Measurements from ENCODE around the gene HIPK2.

HIPK2 gene

DNA sequence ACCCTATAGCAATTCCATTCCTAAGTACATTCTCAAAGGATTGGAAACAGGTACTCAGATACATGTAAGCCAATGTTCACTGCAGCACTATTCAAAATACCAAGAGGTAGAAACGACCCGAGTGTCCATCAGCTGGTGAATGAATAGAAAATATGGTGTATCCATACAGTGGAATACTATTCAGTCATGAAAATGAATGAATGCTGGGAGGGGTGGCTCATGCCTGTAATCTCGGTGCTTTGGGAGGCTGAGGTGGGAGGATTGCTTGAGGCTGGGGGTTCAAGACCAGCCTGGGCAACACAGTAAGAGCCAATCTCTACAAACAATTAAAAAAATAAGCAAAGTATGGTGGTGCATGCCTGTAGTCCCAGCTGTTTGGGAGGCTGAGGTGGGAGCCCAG lies 191.5 kb downstream of the HIPK2 start:
- DNase-seq (ENCODE audit: low read depth): no peak

- DNase-seq (ENCODE audit: low read depth): no peak
These were observed 192.8 kb downstream of the HIPK2 start for GRCh38 chr7:139585042-139585441.

DNA sequence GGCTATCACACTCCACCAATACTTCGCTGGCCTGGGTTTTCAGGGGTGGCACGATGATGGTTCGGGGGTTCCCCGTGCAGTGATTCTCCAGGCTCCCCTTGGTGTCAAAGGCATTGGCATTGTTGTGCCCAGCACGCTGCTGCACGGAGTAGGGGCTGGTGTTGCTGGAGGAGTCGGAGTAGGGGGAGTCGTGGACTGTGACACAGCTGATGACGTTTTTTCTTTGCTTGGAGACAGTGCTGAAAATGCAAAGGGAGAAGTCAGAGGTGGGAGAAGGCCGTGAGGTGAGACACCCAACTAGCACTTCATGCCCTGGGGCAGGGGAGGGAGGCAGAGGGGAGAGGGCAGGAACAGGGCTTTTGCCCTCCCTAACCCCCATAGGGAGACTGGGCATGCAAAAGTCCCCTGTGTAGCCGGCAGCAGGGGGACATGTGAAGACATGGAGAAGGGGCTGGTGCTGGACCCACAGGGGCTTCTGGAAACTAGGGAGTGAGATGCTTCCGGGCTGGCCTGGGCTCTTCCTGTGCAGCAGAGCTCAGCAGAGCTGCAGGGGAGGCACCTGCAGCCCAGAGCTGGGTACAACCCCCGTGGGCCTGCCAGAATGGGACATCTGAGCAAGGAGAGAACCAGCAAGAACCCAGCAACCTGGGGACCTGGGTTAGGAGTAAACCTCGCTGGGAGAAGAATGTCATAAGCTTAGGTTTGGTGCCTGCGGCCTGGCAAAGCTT lies 193.8 kb downstream of the HIPK2 start:
- DNase-seq (ENCODE audit: low read depth): no peak

GRCh38 chr7:139582671-139583155 lies 195.1 kb downstream of the HIPK2 start:
- DNase-seq (ENCODE audit: low read depth): no peak

DNA sequence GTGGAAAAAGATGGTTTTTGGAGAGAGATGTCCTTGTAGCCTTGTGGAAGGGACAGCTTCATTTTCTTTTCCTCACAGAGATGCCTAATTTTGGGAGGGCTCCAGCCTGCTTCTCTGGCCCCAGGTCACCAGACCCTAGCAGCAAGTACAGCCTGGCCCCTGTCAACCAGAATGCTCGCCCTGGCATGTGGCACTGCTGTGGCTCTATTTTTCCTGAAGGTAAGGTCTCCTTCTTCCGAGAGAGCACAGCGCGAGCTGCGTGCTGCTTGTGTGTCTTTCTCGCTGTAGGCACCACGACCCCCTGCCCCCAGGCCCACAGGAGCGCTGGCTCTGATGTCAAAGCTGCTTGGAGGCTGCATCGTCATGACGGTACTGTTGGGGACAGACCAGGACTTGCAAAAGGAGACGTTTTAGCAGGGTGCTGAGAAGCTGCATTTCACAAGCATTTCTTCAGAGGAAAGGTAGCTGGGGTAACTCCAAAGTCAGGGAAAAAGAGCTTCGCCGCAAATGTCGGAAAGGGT lies 195.6 kb downstream of the HIPK2 start:
- no peak for DNase-seq (ENCODE audit: low read depth)

DNA sequence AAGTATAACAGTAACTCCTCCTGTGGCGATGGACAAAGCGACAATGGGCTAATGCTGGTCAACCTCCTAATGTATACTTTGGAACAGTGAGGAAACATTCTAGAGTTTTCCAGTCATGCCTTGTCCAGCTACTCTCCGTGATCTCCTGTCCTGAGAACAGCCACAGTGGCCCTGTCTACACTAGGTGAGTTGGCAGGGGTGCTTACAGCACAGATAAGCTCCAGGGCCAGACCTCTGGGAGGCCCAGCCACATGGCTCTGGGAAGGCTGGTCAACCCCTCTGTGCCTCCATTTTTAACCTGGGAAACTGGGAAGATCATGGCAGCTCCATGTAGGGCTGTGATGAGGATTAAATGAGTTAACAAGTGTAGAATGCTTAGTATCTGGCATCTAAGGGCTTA lies 197.4 kb downstream of the HIPK2 start:
- no peak for DNase-seq (ENCODE audit: low read depth)

- no peak for DNase-seq (ENCODE audit: low read depth)
These were observed 201.4 kb downstream of the HIPK2 start for GRCh38 chr7:139576179-139576973.

DNA sequence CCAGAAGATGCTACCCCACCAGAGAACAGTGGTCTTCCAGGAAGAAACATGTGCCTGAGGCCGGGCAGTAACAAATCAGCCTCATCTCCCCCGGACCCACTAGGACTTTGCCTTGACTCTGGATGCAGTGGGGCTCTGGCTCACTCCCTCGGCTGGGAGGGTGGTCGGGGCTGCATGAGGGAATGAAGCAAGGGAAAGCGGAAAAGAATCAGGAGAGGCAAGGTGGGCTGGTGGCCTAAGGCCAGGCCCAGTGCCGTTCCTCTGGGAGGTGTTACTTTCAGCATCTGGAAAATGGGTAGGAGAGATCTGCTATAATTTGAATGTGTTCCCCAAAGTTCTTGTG lies 202.5 kb downstream of the HIPK2 start:
- DNase-seq (ENCODE audit: low read depth): no peak

DNA sequence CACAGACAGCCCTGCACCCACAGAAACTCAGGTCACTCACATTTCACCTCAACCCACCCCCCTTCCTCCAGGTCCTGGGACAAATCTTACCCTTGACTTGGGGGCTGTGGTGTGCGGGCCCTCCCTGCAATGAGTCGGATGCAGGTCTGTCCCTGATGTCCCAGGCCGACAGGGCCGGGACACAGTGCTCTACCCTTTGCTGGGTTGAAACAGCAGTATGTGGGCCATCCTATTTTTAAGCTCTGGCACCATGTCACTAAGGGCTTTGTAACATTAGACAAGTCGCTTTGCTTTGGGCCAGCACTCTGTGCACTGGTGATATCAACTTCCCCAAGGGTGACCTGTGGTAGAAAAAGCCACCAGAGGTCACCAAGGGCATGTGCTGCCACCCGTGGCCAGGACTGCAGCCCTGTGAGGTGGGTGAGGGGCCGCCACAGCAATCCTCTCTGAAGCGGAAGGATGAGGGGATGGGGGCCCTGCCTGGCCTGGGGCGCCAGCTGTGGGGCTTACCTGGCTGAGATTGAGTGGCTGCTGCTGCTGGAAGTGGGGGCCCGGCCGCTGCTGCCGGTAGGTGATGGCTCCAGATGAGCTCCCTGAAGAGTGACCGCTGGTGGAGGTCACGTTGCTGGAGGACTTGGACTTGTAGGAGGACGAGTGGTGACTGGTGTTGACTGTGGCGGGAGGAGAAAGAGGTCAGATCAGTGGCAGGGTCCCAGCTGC lies 203.0 kb downstream of the HIPK2 start:
- no peak for DNase-seq (ENCODE audit: low read depth)

GRCh38 chr7:139573871-139574270 lies 203.9 kb downstream of the HIPK2 start:
- no peak for DNase-seq (ENCODE audit: low read depth)

GRCh38 chr7:139572704-139573385 lies 205.0 kb downstream of the HIPK2 start:
- DNase-seq (ENCODE audit: low read depth): no peak

DNA sequence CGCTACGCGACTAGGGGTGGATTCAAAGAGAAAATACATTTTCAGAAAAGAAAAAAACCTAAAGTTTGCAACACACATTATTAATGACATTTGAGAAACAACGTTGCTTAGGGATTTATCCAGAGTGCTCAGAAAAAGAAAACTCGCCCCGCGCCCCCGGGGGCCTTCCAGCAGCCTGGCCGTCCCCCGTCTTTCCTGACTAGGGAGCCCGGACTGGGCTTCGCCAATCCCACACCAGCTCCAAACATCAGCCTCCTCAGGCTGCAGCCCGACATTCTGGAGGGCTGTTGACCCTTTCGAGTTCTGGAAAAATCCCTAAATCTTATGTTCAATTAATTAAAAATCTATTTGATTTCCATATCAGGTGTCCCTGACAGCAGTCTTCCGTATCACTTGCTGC lies 205.7 kb downstream of the HIPK2 start:
- DNase-seq (ENCODE audit: low read depth): no peak

- DNase-seq (ENCODE audit: low read depth): no peak
These were observed 206.1 kb downstream of the HIPK2 start for GRCh38 chr7:139571651-139572050.

DNA sequence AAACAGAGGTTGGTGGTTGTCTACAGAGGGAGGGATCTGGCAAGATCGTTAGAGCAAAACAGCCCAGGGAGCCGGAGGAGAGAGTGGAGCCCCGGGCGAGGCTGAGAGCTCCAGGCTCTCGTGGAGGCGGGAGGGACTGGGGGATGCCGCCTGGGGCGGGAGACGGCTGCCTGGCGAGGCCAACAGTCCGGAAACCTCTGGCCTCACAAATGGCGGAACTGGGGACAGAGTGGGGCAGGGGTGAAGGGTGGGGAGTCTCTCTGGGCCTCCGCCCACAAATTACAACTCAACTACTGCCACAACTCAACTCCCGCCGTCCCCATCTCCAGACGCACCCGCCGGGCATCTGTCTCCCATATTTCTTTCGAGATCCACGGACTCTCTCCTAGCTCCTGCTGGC lies 206.6 kb downstream of the HIPK2 start:
- DNase-seq (ENCODE audit: low read depth): no peak

- no peak for DNase-seq (ENCODE audit: low read depth)
These were observed 207.2 kb downstream of the HIPK2 start for GRCh38 chr7:139570626-139571025.

GRCh38 chr7:139570119-139570518 lies 207.7 kb downstream of the HIPK2 start:
- no peak for DNase-seq (ENCODE audit: low read depth)

DNA sequence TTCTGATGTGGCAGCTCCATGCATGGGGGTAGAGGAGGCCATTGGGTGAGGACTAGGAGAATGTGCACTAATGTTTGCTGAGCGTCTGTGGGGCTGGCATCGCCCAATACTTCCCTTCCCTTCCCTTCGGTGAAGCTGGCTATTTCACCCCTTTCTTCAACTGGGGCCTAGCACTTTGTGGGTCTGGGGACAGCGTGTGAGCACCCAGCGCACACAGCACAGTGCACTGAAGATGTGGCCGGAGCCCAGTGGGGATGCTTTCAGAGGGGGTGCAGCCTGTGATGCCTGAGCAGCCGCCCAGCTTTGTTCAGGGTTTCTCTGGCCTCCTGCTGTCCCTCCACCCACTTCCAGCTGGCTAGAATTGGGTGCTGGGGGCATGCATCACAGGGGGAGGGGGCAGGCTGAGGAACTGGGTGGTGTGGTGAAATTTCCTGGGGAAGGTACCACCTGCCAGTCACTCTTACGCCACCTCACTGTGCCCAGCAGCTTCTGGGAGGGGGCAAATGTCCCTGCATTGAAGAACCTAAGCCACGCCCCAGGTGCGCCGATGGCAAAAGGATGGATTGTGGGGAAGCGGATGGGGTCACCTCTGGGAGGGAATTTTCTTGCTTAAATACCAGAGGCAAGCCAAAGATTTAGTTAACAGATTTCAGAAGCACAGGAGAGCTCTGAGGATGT lies 208.8 kb downstream of the HIPK2 start:
- no peak for DNase-seq (ENCODE audit: low read depth)

DNA sequence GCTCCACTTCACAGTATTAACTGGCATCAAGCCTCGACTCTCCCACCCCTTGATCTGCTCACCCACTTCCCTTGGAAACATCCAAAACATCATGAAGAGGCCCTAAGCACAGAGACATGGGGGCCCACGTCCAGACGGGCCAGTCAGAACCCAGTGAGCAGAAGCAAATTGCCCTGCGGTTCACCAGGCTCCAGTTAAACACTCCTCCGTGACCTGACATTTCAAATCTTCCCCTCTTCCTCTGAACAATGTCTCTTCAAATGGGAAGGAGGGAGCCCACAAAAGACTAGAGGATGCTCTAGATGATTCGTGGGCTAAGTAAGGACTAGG lies 209.5 kb downstream of the HIPK2 start:
- DNase-seq (ENCODE audit: low read depth): no peak

GRCh38 chr7:139567647-139568345 lies 210.0 kb downstream of the HIPK2 start:
- DNase-seq (ENCODE audit: low read depth): no peak

DNA sequence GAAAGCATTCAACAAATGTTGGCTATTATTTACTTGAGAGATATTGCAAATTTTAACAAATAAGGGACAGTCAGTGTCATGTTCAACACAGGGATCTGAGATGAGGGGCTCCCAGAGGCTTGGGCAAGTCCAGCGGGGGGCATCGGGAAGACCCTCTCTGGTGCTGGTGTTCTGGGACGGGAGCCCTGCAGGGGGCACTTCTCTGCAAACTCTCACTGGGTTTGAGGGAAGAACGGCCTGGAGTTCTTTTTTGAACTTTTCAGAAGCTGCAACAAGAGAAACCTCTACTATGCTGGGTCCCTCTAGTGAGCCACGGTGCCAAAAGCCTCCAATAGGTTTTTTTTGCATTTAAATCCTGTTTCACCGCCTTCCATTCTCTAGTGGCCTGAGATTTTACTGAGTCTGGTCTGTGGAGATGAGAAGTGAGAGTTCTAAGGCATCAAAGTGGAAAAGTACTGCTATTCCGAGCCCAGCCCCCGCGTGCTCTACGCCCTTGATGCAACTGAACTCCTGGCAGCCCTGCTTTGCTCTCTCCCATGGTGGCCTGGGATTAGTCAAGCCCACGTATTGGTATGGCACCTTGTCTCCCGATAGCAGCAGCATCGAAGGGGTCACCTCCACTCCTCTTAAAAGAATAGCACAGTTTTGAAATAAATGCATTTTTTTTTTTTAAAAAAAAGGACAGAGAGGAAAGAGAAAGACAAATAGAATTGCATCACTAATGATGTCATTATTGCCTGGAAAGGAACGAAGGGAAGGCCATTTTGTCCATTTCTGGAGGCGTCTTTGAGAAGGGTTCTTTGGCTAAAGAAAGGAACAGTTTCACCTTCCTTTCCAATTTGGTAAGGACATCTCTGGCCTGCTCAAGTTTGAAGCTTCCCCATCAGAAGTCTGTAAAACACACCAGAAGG lies 210.8 kb downstream of the HIPK2 start:
- DNase-seq (ENCODE audit: low read depth): no peak
